ENCODE data around the gene LPIN1.

GRCh38 chr2:11743846-11744553 lies 2.4 kb upstream of the LPIN1 start:
- TF ChIP-seq CTCF (IDR thresholded peaks at IDR 0.05; ENCODE audit: poor library complexity) (no peak), EZH2 (IDR thresholded peaks at IDR 0.05; ENCODE audit: borderline replicate concordance) (no peak)
